GM12892 (cell line): ENCODE measurements around the gene WDR4.

Experiments
- POLR2A ChIP-seq: IDR thresholded peaks from 2 replicates; pipeline ENCODE4 v1.6.1; 2011; ENCODE audit warnings: low read depth, low read length, control low read depth
- POLR2AphosphoS5 ChIP-seq: IDR thresholded peaks from 2 replicates; pipeline ENCODE4 v1.6.1; 2011; ENCODE audit warnings: low read depth, low read length, control low read depth

DNA sequence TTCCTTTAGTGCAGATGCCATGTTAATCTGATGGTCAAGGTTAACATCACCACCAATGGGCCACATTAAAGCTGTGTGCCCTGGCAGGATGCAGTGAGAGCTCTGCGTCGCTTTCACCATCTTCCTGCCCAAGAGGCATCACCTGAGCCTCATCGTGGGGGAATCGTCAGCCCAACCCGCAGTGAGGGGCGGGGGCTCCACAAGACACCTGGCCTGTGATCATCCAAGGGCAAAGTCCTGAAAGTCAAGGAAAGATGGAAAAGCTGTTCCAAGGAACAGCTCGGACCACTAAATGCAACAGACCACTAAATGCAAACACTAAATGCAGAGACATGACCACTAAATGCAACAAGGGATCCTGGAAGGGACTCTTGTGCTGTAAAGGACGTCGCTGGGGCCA lies 49.9 kb downstream of the WDR4 start:
- TF ChIP-seq POLR2AphosphoS5 (no peak), POLR2A (no peak)
